Astrocyte (in vitro differentiated cells and primary cell): ENCODE results near the gene OMA1.

ENCODE experiments used
- EZH2 ChIP-seq: IDR thresholded peaks from 2 replicates; pipeline ENCODE4 v1.6.1; 2012; ENCODE audit warnings: mild to moderate bottlenecking, low read length, inconsistent platforms; ENCODE audit not compliant: insufficient read depth
- TF ChIP-seq, protein P1 (sequence below): IDR thresholded peaks from 2 replicates; pipeline ENCODE4 v1.5.1; 2011; ENCODE audit warnings: low read depth, mild to moderate bottlenecking, inconsistent platforms, low read length, moderate library complexity; ENCODE audit not compliant: insufficient read depth

DNA sequence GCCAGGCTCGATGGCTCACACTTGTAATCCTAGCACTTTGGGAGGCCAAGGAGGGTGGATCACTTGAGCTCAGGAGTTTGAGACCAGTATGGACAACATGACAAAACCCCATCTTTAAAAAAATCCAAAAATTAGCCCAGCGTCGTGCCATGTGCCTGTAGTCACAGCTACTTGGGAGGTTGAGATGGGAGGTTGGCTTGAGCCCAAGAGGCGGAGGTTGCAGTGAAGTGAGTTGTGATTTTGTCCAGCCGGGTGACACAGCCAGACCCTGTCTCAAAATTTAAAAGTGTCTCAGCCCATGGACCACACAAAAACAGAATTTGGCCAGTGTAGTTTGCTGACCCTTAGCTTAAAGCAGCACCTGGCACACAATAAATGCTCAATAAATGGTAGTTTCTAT, 41.9 kb upstream of the OMA1 start:
- TF ChIP-seq, protein P1, sequence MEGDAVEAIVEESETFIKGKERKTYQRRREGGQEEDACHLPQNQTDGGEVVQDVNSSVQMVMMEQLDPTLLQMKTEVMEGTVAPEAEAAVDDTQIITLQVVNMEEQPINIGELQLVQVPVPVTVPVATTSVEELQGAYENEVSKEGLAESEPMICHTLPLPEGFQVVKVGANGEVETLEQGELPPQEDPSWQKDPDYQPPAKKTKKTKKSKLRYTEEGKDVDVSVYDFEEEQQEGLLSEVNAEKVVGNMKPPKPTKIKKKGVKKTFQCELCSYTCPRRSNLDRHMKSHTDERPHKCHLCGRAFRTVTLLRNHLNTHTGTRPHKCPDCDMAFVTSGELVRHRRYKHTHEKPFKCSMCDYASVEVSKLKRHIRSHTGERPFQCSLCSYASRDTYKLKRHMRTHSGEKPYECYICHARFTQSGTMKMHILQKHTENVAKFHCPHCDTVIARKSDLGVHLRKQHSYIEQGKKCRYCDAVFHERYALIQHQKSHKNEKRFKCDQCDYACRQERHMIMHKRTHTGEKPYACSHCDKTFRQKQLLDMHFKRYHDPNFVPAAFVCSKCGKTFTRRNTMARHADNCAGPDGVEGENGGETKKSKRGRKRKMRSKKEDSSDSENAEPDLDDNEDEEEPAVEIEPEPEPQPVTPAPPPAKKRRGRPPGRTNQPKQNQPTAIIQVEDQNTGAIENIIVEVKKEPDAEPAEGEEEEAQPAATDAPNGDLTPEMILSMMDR = no peak
- no peak for TF ChIP-seq EZH2
